WTC11 (cell line): ENCODE data around the gene ADIG. TPM values are rescaled to one million over a fixed set of nuclear protein-coding genes. Genes with fewer than 3 reads are reported as not detected.

Experiments used
- ATAC-seq: fragments of 200-7000 bp; cut with Tn5 transposase; 2 replicates; pipeline ENCODE4 v1.10.0; 2021; ENCODE audit warnings: mild to moderate bottlenecking, moderate library complexity
- CTCF ChIA-PET: fragments of 300-600 bp; sonication (Branson Sonifier 250); formaldehyde crosslinking; loops from one replicate; lab custom pipeline; 2021; ENCODE audit warnings: antibody characterized with exemption; lab: Charles Lee
- POLR2A ChIA-PET: fragments of 350-600 bp; sonication (Branson Sonifier 250); formaldehyde crosslinking; loops from one replicate; lab custom pipeline; 2021; ENCODE audit warnings: antibody characterized with exemption; lab: Charles Lee
- DNase-seq: peaks from one replicate; pipeline ENCODE4 v3.0.0; 2021; ENCODE audit warnings: low spot score
- H3K27ac Mint-ChIP-seq: 2 replicates; pipeline ENCODE4 v1.8.0; 2021; ENCODE audit warnings: mixed read lengths
- H3K27me3 Mint-ChIP-seq: 2 replicates; pipeline ENCODE4 v1.8.0; 2021; ENCODE audit warnings: low read depth, mild to moderate bottlenecking, moderate library complexity, mixed read lengths
- H3K36me3 Mint-ChIP-seq: 2 replicates; pipeline ENCODE4 v1.8.0; 2021; ENCODE audit warnings: mixed read lengths
- H3K4me1 Mint-ChIP-seq: 2 replicates; pipeline ENCODE4 v1.8.0; 2022; ENCODE audit warnings: mixed read lengths
- H3K4me3 Mint-ChIP-seq: 2 replicates; pipeline ENCODE4 v1.8.0; 2021; ENCODE audit warnings: mild to moderate bottlenecking, moderate library complexity, mixed read lengths
- H3K9me3 Mint-ChIP-seq: 2 replicates; pipeline ENCODE4 v1.8.0; 2021; ENCODE audit warnings: mixed read lengths
- CBFB ChIP-seq: sonication (generic); formaldehyde crosslinking; IDR thresholded peaks from 2 replicates; pipeline ENCODE4 v1.8.1; 2022; ENCODE audit warnings: mild to moderate bottlenecking, low read depth, missing genetic modification reagents
- FOXP1 ChIP-seq: sonication (generic); formaldehyde crosslinking; IDR thresholded peaks from 2 replicates; pipeline ENCODE4 v1.8.0; 2022; ENCODE audit warnings: missing genetic modification reagents, mild to moderate bottlenecking, moderate library complexity, borderline replicate concordance
- JUN ChIP-seq: sonication (generic); formaldehyde crosslinking; IDR thresholded peaks from 2 replicates; pipeline ENCODE4 v1.8.0; 2023; ENCODE audit warnings: mild to moderate bottlenecking, missing genetic modification reagents
- MYBL2 ChIP-seq: sonication (generic); formaldehyde crosslinking; IDR thresholded peaks from 2 replicates; pipeline ENCODE4 v1.8.1; 2023; ENCODE audit warnings: mild to moderate bottlenecking, moderate library complexity, missing genetic modification reagents
- NR2C2 ChIP-seq: sonication (generic); formaldehyde crosslinking; IDR thresholded peaks from 2 replicates; pipeline ENCODE4 v1.8.0; 2022; ENCODE audit warnings: mild to moderate bottlenecking, missing genetic modification reagents
- PRRX2 ChIP-seq: fragments of 250-450 bp; sonication (Bioruptor Pico); IDR thresholded peaks from 2 replicates; pipeline ENCODE4 v1.8.0; 2021; ENCODE audit warnings: mild to moderate bottlenecking
- RORB ChIP-seq: fragments of 250-450 bp; sonication (Bioruptor Pico); IDR thresholded peaks from 2 replicates; pipeline ENCODE4 v1.9.0; 2021; ENCODE audit warnings: mild to moderate bottlenecking
- SMAD3 ChIP-seq: sonication (generic); formaldehyde crosslinking; IDR thresholded peaks from 2 replicates; pipeline ENCODE4 v1.8.0; 2022; ENCODE audit warnings: missing genetic modification reagents, mild to moderate bottlenecking, borderline replicate concordance
- SOX15 ChIP-seq: fragments of 250-450 bp; sonication (Bioruptor Pico); IDR thresholded peaks from 2 replicates; pipeline ENCODE4 v1.9.0; 2021; ENCODE audit warnings: mild to moderate bottlenecking
- ZNF263 ChIP-seq: sonication (generic); formaldehyde crosslinking; IDR thresholded peaks from 2 replicates; pipeline ENCODE4 v1.8.1; 2022; ENCODE audit warnings: low read depth, mild to moderate bottlenecking, moderate library complexity, missing genetic modification reagents
- ZNF396 ChIP-seq: fragments of 250-450 bp; sonication (Bioruptor Pico); IDR thresholded peaks from 2 replicates; pipeline ENCODE4 v1.8.0; 2021; ENCODE audit warnings: mild to moderate bottlenecking, moderate library complexity, borderline replicate concordance
- total RNA-seq: library from RNA; stranded (reverse); gene quantifications from 3 replicates; pipeline ENCODE4 v1.2.3, GENCODE V29; 2021
- TF ChIP-seq, protein P1 (sequence below): fragments of 250-450 bp; sonication (Bioruptor Pico); IDR thresholded peaks from 2 replicates; pipeline ENCODE4 v1.9.0; 2021; ENCODE audit warnings: moderate library complexity, mild to moderate bottlenecking, inconsistent platforms, borderline replicate concordance
- TF ChIP-seq, protein P2 (sequence below): fragments of 250-450 bp; sonication (Bioruptor Pico); conservative IDR thresholded peaks from 2 replicates; pipeline ENCODE4 v1.9.0; 2021; ENCODE audit warnings: mild to moderate bottlenecking
- TF ChIP-seq, protein P3 (sequence below): fragments of 200-600 bp; IDR thresholded peaks from 2 replicates; pipeline ENCODE4 v1.8.0; 2022; ENCODE audit warnings: antibody characterized with exemption
- TF ChIP-seq, protein P4 (sequence below): sonication (generic); formaldehyde crosslinking; IDR thresholded peaks from 2 replicates; pipeline ENCODE4 v1.8.1; 2023; ENCODE audit warnings: mild to moderate bottlenecking, missing genetic modification reagents
- TF ChIP-seq, protein P5 (sequence below): sonication (generic); formaldehyde crosslinking; IDR thresholded peaks from 2 replicates; pipeline ENCODE4 v1.8.1; 2023; ENCODE audit warnings: mild to moderate bottlenecking, moderate library complexity, missing genetic modification reagents
- TF ChIP-seq, protein P6 (sequence below): sonication (generic); formaldehyde crosslinking; IDR thresholded peaks from 2 replicates; pipeline ENCODE4 v1.8.0; 2022; ENCODE audit warnings: mild to moderate bottlenecking, missing genetic modification reagents
- TF ChIP-seq, protein P7 (sequence below): sonication (generic); formaldehyde crosslinking; IDR thresholded peaks from 2 replicates; pipeline ENCODE4 v1.8.0; 2022; ENCODE audit warnings: missing genetic modification reagents

ADIG gene
- total RNA-seq, 1 experiment from 2014 or later, result not detected

DNA sequence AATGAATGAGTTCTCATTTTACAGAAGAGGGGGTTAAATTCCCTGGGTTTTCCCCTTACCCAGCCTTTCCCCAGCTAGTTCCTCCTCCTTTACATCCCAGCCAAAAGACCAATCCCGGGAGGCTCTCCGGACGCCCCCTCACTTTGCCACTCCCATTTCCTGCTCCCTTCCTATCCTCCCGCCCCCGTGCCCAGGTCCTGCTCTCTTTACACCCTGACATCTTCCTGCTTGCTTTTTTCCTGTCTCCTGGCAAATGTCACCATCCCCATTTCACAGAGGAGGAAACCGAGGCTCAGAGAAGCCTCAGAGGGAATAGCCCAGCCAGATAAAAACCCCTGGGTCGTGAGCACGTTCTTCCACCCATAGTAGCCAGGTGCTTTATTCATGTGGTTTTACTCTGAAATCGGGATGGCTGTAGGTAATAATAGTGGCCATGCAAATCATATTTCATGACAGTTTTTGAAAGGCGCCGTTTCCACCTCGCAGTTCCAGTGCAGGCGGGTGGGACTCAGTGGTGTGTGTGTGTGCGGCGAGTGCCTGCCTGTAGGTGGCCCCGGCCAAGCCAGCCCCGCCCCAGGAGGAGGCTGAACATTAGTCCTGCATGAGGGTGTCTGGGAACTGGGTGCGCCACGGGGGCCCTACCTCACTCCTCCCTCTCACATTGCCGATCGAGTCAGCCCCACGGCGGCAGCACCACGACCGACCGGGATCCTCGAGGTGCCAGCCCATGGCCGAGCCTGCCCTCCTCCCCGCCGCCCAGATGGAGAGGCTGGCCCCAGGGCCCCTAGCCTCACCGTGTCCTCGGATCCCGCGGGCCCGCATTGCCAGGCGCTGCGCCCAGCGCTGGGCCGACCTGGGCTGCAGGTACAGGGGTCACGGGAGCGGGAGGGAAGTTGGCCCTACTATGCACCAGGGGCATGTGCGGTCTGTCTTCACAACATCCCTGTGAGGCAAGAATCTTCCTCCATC, 20.5 kb downstream of the ADIG start, which contains the start of gene ARHGAP40 (continued):
- no peak for TF ChIP-seq RORB
- TF ChIP-seq CBFB (CRISPR knock-in tag), result no peak
- TF ChIP-seq, protein P1, sequence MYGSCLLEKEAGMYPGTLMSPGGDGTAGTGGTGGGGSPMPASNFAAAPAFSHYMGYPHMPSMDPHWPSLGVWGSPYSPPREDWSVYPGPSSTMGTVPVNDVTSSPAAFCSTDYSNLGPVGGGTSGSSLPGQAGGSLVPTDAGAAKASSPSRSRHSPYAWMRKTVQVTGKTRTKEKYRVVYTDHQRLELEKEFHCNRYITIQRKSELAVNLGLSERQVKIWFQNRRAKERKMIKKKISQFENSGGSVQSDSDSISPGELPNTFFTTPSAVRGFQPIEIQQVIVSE (CRISPR knock-in tag), result no peak

DNA sequence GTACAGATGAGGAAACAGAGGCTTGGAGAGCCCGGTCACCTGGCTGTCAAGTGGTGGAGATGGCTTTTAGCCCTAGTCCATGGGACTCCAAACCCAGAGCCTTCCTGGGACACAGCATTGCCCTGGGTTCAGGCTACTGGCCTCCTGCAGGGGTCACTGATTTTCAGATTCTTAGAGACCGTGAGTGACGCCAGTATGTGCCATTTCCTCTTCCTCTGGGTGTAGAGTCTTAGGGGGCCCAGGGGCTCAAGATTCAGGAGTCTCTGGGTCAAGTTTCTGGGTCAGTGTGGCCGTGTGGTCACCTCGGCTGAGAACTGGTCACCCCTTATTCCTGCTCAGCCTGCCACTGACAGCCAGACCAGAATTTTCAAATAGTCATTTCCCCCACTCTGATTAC, 21.2 kb downstream of the ADIG start:
- Mint-ChIP-seq H3K4me3 (peak overlapping the region; percentile 68), H3K27me3 (peaks cover 32% of the 10 kb centered on the region), H3K36me3 (peaks cover 10% of the 10 kb centered on the region), H3K9me3 (peaks cover 16% of the 10 kb centered on the region), H3K4me1 (peaks cover 30% of the 10 kb centered on the region)
- ATAC-seq, result peak; percentile 33
- CTCF ChIA-PET, result no interaction called here
- POLR2A ChIA-PET, result no interaction called here
- TF ChIP-seq ZNF396 (no peak), FOXP1 (CRISPR knock-in tag) (no peak), PRRX2 (CRISPR knock-in tag) (no peak), MYBL2 (CRISPR knock-in tag) (no peak)
- TF ChIP-seq, protein P2, sequence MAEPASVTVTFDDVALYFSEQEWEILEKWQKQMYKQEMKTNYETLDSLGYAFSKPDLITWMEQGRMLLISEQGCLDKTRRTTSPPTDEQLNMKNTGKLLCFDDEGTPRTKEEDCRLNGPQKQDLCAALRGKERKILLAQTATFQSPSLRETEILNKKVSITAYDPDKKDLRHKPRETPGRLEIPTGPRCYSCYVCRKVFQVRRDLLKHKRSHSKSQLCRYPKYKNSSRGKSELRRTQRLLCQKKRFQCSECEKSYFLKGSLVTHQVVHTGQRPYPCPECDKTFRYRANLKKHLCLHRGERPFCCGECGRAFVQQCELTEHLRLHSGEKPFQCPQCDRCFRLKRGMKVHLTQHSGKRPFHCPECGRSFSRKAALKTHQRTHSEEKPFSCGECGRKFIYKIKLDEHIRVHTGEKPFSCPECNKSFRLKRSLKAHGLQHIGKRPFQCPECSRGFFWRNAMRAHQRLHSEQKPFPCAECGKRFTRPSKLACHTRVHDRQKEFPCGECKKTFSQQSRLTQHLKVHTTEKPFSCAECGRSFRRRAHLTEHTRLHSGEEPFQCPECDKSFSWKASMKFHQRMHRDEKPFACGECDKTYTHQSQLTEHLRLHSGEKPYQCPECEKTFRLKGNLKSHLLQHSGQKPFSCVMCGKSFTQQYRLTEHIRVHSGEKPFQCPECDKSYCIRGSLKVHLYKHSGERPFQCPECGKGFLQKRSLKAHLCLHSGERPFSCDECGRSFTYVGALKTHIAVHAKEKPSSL (CRISPR knock-in tag), result no peak
- TF ChIP-seq, protein P3, sequence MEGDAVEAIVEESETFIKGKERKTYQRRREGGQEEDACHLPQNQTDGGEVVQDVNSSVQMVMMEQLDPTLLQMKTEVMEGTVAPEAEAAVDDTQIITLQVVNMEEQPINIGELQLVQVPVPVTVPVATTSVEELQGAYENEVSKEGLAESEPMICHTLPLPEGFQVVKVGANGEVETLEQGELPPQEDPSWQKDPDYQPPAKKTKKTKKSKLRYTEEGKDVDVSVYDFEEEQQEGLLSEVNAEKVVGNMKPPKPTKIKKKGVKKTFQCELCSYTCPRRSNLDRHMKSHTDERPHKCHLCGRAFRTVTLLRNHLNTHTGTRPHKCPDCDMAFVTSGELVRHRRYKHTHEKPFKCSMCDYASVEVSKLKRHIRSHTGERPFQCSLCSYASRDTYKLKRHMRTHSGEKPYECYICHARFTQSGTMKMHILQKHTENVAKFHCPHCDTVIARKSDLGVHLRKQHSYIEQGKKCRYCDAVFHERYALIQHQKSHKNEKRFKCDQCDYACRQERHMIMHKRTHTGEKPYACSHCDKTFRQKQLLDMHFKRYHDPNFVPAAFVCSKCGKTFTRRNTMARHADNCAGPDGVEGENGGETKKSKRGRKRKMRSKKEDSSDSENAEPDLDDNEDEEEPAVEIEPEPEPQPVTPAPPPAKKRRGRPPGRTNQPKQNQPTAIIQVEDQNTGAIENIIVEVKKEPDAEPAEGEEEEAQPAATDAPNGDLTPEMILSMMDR, result no peak
- TF ChIP-seq, all 79 proteins: peak for 0
- DNase-seq, result no peak
- H3K27ac Mint-ChIP-seq, result no peak overlapping the region

DNA sequence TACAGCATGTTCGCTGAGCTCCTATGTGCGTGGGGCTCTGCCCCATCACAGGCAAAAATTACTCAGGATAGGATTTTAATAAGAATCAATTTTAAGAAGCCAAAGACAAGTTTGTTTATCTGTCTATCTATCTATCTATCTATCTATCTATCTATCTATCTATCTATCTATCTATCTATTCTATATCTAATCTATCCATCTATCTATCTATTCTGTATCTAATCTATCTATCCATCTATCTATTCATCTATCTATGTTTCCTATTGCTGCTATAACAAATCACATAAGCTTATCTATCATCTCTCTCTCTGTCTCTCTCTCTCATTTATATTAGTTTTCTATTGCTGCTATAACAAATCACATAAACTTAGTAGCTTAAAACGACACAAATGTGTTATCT, 22.3 kb downstream of the ADIG start:
- no peak for DNase-seq
- Mint-ChIP-seq H3K9me3 (peaks cover 5% of the 10 kb centered on the region), H3K27me3 (peaks cover 25% of the 10 kb centered on the region), H3K4me1 (peaks cover 41% of the 10 kb centered on the region), H3K27ac (no peak overlapping the region), H3K4me3 (no peak overlapping the region), H3K36me3 (peaks cover under 1% of the 10 kb centered on the region)
- CTCF ChIA-PET, result no interaction called here
- no peak for ATAC-seq
- POLR2A ChIA-PET, result no interaction called here
- TF ChIP-seq SMAD3 (CRISPR knock-in tag) (no peak), NR2C2 (no peak), ZNF263 (CRISPR knock-in tag) (no peak), SOX15 (CRISPR knock-in tag) (no peak), JUN (CRISPR knock-in tag) (no peak)
- TF ChIP-seq, protein P4, sequence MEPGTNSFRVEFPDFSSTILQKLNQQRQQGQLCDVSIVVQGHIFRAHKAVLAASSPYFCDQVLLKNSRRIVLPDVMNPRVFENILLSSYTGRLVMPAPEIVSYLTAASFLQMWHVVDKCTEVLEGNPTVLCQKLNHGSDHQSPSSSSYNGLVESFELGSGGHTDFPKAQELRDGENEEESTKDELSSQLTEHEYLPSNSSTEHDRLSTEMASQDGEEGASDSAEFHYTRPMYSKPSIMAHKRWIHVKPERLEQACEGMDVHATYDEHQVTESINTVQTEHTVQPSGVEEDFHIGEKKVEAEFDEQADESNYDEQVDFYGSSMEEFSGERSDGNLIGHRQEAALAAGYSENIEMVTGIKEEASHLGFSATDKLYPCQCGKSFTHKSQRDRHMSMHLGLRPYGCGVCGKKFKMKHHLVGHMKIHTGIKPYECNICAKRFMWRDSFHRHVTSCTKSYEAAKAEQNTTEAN (CRISPR knock-in tag), result no peak
- TF ChIP-seq, protein P5, sequence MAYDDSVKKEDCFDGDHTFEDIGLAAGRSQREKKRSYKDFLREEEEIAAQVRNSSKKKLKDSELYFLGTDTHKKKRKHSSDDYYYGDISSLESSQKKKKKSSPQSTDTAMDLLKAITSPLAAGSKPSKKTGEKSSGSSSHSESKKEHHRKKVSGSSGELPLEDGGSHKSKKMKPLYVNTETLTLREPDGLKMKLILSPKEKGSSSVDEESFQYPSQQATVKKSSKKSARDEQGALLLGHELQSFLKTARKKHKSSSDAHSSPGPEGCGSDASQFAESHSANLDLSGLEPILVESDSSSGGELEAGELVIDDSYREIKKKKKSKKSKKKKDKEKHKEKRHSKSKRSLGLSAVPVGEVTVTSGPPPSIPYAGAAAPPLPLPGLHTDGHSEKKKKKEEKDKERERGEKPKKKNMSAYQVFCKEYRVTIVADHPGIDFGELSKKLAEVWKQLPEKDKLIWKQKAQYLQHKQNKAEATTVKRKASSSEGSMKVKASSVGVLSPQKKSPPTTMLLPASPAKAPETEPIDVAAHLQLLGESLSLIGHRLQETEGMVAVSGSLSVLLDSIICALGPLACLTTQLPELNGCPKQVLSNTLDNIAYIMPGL, result no peak
- TF ChIP-seq, protein P6, sequence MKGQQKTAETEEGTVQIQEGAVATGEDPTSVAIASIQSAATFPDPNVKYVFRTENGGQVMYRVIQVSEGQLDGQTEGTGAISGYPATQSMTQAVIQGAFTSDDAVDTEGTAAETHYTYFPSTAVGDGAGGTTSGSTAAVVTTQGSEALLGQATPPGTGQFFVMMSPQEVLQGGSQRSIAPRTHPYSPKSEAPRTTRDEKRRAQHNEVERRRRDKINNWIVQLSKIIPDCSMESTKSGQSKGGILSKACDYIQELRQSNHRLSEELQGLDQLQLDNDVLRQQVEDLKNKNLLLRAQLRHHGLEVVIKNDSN, result no peak
- TF ChIP-seq, protein P7, sequence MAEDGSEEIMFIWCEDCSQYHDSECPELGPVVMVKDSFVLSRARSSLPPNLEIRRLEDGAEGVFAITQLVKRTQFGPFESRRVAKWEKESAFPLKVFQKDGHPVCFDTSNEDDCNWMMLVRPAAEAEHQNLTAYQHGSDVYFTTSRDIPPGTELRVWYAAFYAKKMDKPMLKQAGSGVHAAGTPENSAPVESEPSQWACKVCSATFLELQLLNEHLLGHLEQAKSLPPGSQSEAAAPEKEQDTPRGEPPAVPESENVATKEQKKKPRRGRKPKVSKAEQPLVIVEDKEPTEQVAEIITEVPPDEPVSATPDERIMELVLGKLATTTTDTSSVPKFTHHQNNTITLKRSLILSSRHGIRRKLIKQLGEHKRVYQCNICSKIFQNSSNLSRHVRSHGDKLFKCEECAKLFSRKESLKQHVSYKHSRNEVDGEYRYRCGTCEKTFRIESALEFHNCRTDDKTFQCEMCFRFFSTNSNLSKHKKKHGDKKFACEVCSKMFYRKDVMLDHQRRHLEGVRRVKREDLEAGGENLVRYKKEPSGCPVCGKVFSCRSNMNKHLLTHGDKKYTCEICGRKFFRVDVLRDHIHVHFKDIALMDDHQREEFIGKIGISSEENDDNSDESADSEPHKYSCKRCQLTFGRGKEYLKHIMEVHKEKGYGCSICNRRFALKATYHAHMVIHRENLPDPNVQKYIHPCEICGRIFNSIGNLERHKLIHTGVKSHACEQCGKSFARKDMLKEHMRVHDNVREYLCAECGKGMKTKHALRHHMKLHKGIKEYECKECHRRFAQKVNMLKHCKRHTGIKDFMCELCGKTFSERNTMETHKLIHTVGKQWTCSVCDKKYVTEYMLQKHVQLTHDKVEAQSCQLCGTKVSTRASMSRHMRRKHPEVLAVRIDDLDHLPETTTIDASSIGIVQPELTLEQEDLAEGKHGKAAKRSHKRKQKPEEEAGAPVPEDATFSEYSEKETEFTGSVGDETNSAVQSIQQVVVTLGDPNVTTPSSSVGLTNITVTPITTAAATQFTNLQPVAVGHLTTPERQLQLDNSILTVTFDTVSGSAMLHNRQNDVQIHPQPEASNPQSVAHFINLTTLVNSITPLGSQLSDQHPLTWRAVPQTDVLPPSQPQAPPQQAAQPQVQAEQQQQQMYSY (CRISPR knock-in tag), result no peak
